ENCODE results near the gene ZNF541.

- TF ChIP-seq EZH2 (IDR thresholded peaks at IDR 0.05; ENCODE audit: borderline replicate concordance, insufficient read depth, low read length, poor library complexity, severe bottlenecking), result no peak
- TF ChIP-seq MXI1 (conservative IDR thresholded peaks at IDR 0.05; ENCODE audit: poor library complexity, severe bottlenecking), result no peak
- TF ChIP-seq CTCF (IDR thresholded peaks at IDR 0.05; ENCODE audit: poor library complexity, severe bottlenecking), result no peak
- no peak for TF ChIP-seq POLR2AphosphoS5 (IDR thresholded peaks at IDR 0.05)
- no peak for TF ChIP-seq SMC3 (conservative IDR thresholded peaks at IDR 0.05; ENCODE audit: poor library complexity)
- TF ChIP-seq TAF1 (IDR thresholded peaks at IDR 0.05; ENCODE audit: low read depth), result no peak
- no peak for TF ChIP-seq REST (IDR thresholded peaks at IDR 0.05; ENCODE audit: borderline replicate concordance)
- no peak for TF ChIP-seq EP300 (conservative IDR thresholded peaks at IDR 0.05; ENCODE audit: poor library complexity, severe bottlenecking)
- TF ChIP-seq RAD21 (conservative IDR thresholded peaks at IDR 0.05), result no peak
Measured at GRCh38 chr19:47614559-47614958, 41.6 kb upstream of the ZNF541 start.

Measured in neural cell (in vitro differentiated cells).